ENCODE measurements around the gene PDCD2L.
"Not testable (repeated sequence)": the region's sequence is repeated elsewhere in the genome, so short reads cannot be mapped to it uniquely, and the experiment has no call there.

DNA sequence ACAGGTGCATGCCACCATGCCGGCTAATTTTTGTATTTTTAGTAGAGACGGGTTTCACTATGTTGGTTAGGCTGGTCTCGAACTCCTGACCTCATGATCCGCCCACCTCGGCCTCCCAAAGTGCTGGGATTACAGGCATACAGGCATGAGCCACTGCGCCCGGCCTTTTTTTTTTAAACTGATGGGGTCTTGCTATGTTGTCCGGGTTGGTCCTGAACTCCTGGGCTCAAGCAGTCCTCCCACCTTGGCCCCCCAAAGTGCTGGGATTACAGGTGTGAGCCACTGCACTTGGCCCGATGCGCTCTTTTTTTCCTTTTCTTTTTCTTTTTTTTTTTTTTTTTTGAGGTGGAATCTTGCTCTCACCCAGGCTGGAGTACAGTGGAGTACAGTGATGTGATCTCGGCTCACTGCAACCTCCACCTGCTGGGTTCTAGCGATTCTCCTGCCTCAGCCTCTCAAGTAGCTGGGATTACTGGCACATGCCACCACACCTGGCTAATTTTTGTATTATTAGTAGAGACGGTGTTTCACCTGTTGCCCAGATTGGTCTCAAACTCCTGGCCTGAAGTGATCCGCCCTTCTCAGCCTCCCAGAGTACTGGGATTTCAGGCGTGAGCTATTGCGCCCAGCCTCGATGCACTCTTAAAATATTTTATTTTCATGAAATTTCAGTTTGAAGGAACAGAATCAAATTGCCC is 51.7 kb downstream of the PDCD2L start:
- TF ChIP-seq, protein P1, sequence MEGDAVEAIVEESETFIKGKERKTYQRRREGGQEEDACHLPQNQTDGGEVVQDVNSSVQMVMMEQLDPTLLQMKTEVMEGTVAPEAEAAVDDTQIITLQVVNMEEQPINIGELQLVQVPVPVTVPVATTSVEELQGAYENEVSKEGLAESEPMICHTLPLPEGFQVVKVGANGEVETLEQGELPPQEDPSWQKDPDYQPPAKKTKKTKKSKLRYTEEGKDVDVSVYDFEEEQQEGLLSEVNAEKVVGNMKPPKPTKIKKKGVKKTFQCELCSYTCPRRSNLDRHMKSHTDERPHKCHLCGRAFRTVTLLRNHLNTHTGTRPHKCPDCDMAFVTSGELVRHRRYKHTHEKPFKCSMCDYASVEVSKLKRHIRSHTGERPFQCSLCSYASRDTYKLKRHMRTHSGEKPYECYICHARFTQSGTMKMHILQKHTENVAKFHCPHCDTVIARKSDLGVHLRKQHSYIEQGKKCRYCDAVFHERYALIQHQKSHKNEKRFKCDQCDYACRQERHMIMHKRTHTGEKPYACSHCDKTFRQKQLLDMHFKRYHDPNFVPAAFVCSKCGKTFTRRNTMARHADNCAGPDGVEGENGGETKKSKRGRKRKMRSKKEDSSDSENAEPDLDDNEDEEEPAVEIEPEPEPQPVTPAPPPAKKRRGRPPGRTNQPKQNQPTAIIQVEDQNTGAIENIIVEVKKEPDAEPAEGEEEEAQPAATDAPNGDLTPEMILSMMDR (IDR thresholded peaks at IDR 0.05; ENCODE audit: insufficient read depth, low read length, poor library complexity, severe bottlenecking): not testable (repeated sequence)
- TF ChIP-seq EZH2phosphoT487 (conservative IDR thresholded peaks at IDR 0.05; ENCODE audit: low read length): not testable (repeated sequence)
